Upper lobe of left lung (tissue), 4 donors: ENCODE results near the gene RPP30.

Experiments used
- EP300 ChIP-seq, 4 donors: sonication (generic); formaldehyde crosslinking; IDR thresholded peaks; one replicate each; pipeline ENCODE4 v1.5.1; 2017; ENCODE audit warnings: antibody characterized with exemption in 4 of 4, control low read depth in 2 of 4
- POLR2AphosphoS5 ChIP-seq, 2 donors: sonication (generic); formaldehyde crosslinking; IDR thresholded peaks; one replicate each; pipeline ENCODE4 v1.5.1; 2017; ENCODE audit warnings: antibody characterized with exemption in 2 of 2
- TF ChIP-seq, protein P1 (sequence below), 6 experiments: fragments of 450-650 bp in 4 of 6; fragments of 200-600 bp in 2 of 6; sonication (generic) in 2 of 6; IDR thresholded peaks; one replicate each; pipeline ENCODE4 v1.5.1; 2016 to 2019; ENCODE audit warnings: antibody characterized with exemption in 6 of 6

DNA sequence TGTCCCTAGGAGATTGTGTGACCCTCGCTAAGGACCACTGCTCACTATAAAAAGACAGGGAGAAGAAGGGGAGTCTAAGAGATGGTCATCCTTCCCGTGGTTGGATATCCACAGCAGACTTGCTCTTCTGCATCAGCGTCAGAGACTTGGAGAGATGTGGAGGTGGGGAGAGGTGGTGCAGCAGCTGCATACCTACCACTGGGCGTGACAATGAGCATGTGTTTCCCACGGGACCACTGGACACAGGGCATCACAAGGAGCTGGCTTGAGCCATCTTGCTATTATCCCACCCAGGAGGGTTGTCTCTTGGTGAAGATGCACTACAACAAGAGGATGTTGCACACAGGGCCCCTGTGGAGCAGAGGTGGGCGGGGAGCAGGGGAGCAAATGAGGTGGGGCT is 67.9 kb downstream of the RPP30 start:
- TF ChIP-seq, protein P1, sequence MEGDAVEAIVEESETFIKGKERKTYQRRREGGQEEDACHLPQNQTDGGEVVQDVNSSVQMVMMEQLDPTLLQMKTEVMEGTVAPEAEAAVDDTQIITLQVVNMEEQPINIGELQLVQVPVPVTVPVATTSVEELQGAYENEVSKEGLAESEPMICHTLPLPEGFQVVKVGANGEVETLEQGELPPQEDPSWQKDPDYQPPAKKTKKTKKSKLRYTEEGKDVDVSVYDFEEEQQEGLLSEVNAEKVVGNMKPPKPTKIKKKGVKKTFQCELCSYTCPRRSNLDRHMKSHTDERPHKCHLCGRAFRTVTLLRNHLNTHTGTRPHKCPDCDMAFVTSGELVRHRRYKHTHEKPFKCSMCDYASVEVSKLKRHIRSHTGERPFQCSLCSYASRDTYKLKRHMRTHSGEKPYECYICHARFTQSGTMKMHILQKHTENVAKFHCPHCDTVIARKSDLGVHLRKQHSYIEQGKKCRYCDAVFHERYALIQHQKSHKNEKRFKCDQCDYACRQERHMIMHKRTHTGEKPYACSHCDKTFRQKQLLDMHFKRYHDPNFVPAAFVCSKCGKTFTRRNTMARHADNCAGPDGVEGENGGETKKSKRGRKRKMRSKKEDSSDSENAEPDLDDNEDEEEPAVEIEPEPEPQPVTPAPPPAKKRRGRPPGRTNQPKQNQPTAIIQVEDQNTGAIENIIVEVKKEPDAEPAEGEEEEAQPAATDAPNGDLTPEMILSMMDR (IDR thresholded peaks at IDR 0.05) = no peak
- no peak for TF ChIP-seq EP300 (IDR thresholded peaks at IDR 0.05)
- TF ChIP-seq POLR2AphosphoS5 (IDR thresholded peaks at IDR 0.05) = no peak
